ENCODE results near the gene MSH4.

DNA sequence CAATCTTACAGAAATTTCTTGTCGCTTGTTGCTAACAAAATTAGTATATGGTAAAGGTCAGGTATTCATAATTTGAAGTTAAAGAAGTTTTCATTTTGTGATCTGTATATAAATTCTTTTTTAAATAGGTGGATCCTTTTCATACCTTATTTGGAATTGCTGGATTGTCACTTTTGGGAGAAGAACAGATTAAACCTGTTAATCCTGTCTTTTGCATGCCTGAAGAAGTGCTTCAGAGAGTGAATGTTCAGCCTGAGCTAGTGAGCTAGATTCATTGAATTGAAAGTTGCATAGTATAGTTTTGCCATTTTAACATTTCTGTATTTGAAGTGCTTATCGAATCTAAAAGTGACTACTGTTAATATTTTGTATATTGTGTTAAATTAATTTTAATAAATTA is 2.3 kb upstream of the MSH4 start:
- TF ChIP-seq, protein P1, sequence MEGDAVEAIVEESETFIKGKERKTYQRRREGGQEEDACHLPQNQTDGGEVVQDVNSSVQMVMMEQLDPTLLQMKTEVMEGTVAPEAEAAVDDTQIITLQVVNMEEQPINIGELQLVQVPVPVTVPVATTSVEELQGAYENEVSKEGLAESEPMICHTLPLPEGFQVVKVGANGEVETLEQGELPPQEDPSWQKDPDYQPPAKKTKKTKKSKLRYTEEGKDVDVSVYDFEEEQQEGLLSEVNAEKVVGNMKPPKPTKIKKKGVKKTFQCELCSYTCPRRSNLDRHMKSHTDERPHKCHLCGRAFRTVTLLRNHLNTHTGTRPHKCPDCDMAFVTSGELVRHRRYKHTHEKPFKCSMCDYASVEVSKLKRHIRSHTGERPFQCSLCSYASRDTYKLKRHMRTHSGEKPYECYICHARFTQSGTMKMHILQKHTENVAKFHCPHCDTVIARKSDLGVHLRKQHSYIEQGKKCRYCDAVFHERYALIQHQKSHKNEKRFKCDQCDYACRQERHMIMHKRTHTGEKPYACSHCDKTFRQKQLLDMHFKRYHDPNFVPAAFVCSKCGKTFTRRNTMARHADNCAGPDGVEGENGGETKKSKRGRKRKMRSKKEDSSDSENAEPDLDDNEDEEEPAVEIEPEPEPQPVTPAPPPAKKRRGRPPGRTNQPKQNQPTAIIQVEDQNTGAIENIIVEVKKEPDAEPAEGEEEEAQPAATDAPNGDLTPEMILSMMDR (conservative IDR thresholded peaks at IDR 0.05): no peak
- TF ChIP-seq ZFX (IDR thresholded peaks at IDR 0.05): no peak

Measured in C4-2B (cell line).